Melanocyte of skin (primary cell): ENCODE results near the gene CNOT9. TPM values are rescaled to one million over a fixed set of nuclear protein-coding genes. Genes with fewer than 3 reads are reported as not detected.

Source experiments
- small RNA-seq, 2 donors: library from RNA; depleted of rRNA; stranded (forward); fragments of <200 nt; gene quantifications; one replicate each; pipeline ENCODE3, GENCODE V24; 2012
- total RNA-seq, 2 donors: library from RNA; depleted of rRNA; stranded (reverse); fragments of >200 nt; gene quantifications; 2 replicates each; pipeline ENCODE4 v1.2.3, GENCODE V29; 2012

Gene CNOT9
- total RNA-seq: 100 to 1,000 TPM in 1 of 2 donors, 10 to 100 TPM in 1; 88.1 to 126 TPM

GRCh38 chr2:218568190-218569037 lies at the start of gene CNOT9, which contains the start of gene USP37:
TSS of gene CNOT9 (plus strand) at chr2:218568839. CDS start at chr2:218568955, 116 bp downstream.
TSS of gene USP37 (minus strand) at chr2:218568351. CDS start at chr2:218558653, 9,698 bp downstream.

GRCh38 chr2:218607436-218608115 lies 38.9 kb downstream of the CNOT9 start, which contains the start of gene PLCD4:
TSS of gene PLCD4 (plus strand) at chr2:218607899. CDS start at chr2:218615740, 7,841 bp downstream.

Small RNA genes within 50 kb of the gene (small RNA-seq; reads per million reads assigned to genes)
- gene RNU6-136P: 0 reads per million in 2 donors

Other genes starting within 250 kb of the CNOT9 start
- gene CATIP, start 212.0 kb upstream of the CNOT9 start, total RNA-seq: under 1 TPM in 1 of 2 donors, not detected in 1; 0.33 TPM
- gene SLC11A1, start 186.6 kb upstream of the CNOT9 start, total RNA-seq: under 1 TPM; under 0.01 to 0.34 TPM
- gene CTDSP1, start 169.0 kb upstream of the CNOT9 start, total RNA-seq: 10 to 100 TPM; 26.6 to 27.9 TPM
- gene VIL1, start 149.7 kb upstream of the CNOT9 start, total RNA-seq: not detected
- gene USP37, start 488 bp upstream of the CNOT9 start, total RNA-seq: 10 to 100 TPM; 12.0 to 16.3 TPM
- 1 to 10 TPM; 9.0 to 9.6 TPM for gene PLCD4, start 39.1 kb downstream of the CNOT9 start, total RNA-seq
- gene ZNF142, start 90.8 kb downstream of the CNOT9 start, total RNA-seq: 10 to 100 TPM; 13.0 to 15.5 TPM
- gene BCS1L, start 90.8 kb downstream of the CNOT9 start, total RNA-seq: 10 to 100 TPM; 27.5 to 35.0 TPM
- gene RNF25, start 103.2 kb downstream of the CNOT9 start, total RNA-seq: 10 to 100 TPM; 42.7 to 56.6 TPM
- 10 to 100 TPM; 19.0 to 32.3 TPM for gene STK36, start 103.2 kb downstream of the CNOT9 start, total RNA-seq
- 10 to 100 TPM; 33.7 to 38.6 TPM for gene TTLL4, start 142.0 kb downstream of the CNOT9 start, total RNA-seq
- gene CYP27A1, start 213.3 kb downstream of the CNOT9 start, total RNA-seq: 100 to 1,000 TPM; 184 to 304 TPM